GM18519 (cell line): ENCODE results near the gene AEBP1.

Experiments used
- ATAC-seq: cut with Tn5 transposase; IDR thresholded peaks from one replicate; pipeline ENCODE4 v1.9.1; 2021; ENCODE audit warnings: mild to moderate bottlenecking, moderate library complexity; ENCODE audit not compliant: unreplicated experiment, low FRiP score

AEBP1 gene

DNA sequence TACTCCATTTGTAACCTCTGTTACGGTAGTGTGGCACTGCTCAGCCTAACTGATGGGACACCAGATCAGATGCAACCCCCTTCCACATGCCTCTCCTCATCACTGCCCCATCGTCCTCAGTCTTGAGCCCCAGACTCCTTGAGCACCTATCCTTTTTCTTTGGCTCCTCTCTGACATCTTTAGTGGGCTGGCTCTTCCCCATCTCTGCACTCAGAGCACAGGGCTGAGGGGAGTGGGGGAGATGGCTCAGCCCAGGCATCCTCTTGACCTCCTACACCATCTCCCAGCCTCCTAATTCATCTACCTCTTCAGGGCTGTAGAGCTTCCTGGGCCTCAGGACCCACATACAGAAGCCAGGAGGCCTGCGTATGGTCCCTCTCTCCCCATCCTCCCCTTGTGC is 20.3 kb upstream of the AEBP1 start:
- ATAC-seq, result no peak

DNA sequence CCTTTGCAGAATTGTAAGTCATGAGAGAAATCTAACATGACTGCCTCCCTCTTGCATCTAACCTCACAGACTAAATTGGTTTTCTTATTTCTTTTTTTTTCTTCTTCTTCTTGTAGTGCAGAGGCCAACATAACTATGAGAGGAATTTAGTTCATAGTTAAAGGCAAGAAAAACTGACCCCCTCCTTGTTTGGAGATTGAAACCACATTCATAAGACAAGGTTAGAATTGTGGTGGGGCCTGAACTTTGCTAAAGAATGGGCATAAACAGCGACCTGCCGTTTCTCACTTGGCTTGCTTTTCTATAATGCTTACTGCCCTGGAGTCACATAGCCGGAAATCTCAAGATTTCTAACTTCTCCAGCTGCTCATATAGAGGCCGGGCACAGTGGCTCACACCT is 19.4 kb upstream of the AEBP1 start:
- no peak for ATAC-seq

DNA sequence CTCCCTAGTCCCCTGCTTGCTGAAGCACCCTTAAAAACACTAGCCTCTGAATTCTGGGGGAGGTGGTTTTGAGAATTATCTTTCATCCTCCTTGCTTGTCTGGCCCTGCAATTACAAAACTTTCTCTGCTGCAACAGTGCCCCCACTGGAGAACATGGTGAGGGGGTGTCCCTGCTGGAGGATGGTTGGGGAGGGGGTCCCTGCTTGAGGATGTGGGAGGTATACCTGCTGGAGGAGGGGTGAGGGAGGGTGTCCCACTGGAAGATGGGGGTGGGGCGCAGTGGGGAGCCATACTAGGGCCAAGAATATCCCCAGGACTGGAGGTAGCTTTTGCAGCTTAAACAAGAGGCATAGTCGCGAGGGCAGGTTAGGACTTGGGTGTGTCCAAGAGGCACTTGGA is 18.6 kb upstream of the AEBP1 start:
- ATAC-seq, result no peak

DNA sequence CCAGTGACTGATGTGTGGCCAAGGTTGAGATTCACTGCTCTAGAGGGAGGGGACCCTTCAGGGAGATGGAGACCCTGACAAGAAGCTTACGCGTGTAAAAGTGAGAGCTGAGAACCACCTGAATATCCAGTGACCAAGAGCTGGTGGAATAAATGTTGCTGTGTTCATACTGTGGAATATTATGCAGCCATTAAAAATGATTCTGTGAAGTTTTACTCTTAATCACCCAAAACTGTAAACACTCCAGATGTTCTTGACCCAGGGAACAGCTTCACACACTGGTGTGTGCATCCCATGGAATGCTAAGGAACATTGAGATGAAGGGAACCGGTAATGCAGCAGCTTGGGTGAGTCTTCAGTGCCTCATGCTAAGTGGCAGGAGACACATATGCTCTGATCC is 17.5 kb upstream of the AEBP1 start:
- no peak for ATAC-seq

DNA sequence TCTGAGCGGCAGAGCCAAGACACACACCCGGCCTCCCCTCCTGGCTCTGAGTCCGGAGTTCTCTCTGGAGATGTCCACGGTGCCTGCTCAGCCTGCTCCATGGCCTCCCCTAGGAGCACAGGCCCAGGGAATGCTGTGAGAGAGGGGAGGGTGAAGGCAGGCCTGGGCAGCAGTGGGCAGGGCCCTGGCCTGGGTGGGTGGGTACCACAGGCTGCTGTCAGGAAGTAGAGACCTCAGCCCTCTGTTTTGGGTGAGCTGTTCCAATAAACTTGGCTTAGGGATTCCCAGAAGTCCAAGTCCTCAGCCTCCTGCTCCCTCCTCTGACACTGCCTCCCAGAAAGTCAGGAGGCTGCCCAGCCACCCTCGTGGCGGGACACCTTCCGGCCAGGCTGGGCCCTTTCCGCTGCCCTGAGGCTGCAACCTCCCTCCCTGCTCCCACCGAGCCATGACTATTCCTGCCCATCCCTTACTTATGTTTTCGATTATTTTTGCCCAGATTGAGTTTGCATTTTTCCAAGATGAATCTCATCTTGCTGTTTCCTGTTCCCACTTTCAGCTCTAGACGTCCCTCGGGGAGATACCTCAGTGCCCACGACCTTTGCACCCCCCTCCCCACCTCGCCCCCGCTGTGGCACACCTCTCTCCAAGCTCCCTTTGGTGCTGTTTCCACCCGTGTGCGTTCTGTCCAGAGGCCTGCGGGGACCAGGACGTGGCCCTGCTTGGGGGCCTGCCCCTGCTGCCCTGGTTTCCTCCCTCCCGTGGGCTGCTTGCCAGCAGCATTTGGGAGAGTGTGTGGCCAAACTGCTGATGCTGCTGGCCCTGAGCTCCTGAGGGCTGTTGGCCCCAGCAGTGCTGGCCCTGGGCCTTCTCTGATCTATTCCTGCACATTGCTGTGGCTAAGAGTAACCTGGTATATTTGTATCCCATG is 16.0 kb upstream of the AEBP1 start:
- no peak for ATAC-seq

DNA sequence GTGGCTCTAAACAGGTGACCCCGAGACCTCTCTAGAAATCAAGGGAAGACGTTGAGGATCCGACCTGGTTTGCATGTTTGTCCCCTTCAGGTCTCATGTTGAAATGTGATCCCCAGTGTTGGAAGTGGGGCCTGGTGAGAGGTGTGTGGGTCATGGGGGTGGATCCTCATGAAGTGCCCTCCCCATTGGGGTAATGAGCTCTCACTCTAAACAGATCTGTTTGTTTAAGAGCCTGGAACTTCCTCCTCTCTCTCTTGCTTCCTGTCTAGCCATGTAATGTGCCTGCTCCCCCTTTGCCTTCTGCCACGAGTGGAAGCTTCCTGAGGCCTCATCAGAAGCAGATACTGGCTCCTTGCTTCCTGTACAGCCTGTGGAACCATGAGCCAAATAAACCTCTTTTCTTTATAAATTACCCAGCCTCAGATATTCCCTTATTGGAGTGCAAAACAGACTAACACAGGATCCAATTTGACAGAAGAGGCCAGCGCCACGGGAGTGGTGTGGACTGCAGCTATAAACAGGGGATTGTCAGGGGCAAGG is 11.0 kb upstream of the AEBP1 start:
- ATAC-seq, result no peak

DNA sequence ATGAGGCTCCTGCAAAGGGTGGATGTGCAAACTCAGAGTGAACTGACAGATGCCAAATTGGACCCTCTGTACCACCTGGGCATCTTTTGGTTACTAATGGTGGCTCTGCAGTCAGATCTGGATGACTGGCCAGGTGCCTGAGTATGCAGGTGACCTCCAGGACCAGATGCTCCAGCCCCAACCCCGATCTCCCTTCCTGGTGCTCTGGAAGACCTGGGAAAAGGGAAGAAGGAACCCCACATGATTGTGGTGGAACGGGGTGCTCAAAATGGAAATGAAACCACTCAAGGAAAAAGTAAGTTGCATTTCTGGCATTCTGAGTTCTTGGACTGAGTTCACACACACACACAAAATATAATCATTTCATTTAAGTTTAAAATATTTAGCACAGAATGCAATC is 9.8 kb upstream of the AEBP1 start:
- no peak for ATAC-seq

DNA sequence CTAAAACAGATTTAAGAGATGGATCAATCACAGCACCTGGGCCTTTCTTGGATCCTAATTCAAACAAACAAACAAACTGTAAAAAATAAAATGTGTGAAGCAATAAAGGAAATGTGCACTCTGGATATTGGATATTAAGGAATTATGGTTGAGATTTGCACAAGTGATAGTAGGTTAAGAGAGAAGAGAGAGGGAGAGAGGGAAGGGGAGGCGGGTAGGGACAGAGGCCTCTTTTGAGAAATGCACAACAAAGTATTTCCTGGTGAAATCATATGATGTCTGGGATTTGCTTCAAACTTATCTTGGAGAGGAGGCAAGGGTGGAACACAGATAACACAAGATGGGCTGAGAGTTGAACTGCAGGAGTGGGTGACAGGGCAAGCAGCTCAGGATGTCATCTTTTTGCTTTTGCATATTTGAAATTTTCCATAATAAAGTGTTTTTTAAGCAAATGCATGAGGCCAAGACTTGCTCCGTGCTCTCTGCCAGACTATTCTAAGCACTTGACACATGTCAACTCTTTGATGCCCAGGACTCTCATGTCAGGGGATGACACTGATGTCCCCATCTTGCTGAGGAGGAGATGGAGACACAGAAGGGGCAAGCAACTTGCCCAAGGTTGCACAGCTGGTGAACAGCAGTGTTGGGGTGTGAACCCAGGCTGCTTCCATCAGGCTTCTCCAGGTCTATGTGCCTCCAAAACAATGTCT is 9.1 kb upstream of the AEBP1 start:
- ATAC-seq, result no peak

DNA sequence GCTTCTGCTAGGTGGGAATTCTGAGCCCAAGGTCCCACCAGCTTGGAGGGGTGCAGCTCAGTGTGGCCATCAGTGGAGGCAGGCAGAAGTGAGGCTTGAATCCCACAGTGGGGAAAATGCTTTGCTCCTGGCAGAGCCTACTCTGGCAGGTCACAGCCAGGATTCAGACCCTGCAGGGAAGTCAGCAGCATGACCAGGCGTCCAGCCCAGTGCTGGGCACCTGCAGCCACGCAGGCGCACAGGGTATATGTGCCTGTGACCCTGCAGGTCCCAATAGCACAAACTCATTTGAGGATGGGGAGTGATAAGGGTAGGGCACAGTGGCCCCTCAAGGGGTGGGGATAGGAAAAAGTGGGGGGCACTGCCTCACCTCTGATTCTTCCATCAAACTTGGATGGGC is 8.4 kb upstream of the AEBP1 start:
- ATAC-seq, result no peak

DNA sequence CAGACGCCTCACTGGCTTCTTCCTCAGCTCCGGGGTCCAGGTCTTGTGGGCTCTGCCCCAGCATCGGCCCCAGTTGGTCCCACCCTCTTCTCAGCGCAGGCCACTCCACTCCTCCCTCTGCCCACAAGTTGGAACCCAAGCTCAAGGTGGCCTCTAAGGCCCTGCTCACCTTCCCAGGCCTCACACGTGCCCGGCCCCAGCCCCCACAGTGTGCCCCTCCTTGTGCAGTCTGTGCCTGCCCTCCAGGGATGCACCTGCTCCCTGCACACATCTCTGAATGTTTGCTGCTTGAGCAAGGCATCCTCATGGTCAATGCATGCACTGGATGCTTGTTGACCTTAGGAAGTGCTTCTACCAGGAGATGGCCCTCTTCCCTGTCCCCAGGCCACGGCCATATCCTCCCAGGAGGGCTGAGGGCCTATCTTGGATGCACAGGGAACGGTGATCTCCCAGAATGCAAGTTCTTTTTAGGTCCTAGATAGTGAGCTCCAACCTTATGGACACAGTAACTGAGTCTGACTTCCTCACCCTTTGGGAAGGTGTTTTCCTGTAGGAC is 7.7 kb upstream of the AEBP1 start:
- no peak for ATAC-seq

DNA sequence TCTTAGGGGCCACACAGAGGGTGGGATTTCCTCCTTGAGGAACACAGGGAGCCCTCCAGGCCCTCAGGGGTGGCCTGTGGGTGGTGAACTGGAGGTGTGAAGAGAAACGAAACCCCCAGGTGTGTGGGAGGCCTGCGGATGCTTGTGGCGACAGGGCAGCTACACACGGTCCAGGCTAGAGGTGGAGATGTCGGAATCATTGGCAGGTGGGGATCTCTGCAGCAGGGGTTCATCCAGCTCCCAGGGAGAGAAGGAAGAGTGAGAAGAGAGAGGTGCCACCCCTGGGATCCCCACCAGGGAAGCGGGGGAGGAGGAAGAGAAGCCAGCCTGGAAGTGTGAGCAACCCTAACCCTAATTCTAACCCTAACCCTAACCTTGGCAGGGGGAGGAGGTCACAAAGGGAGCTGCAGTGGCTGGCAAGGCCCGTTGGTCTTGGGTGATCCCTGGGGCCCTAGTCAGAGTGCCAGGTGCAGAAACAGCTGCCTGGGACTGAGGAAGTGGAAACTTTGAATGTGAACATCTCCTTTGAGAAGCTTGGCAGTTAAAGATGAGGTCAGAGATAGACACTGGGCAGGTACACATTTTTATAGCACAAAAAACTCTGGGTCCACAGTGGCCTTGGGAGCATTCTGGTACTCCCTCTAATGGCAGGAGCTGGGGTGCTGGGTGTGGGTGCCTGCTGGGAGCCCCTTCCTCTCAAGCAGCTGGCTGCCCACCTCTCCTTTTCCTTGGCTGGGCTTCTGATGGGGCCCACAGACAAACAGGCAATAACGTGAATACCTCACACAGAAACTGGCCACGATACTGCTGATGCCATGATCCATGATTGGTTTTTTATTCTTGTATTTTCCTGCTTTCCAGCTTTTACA is 6.8 kb upstream of the AEBP1 start:
- no peak for ATAC-seq

DNA sequence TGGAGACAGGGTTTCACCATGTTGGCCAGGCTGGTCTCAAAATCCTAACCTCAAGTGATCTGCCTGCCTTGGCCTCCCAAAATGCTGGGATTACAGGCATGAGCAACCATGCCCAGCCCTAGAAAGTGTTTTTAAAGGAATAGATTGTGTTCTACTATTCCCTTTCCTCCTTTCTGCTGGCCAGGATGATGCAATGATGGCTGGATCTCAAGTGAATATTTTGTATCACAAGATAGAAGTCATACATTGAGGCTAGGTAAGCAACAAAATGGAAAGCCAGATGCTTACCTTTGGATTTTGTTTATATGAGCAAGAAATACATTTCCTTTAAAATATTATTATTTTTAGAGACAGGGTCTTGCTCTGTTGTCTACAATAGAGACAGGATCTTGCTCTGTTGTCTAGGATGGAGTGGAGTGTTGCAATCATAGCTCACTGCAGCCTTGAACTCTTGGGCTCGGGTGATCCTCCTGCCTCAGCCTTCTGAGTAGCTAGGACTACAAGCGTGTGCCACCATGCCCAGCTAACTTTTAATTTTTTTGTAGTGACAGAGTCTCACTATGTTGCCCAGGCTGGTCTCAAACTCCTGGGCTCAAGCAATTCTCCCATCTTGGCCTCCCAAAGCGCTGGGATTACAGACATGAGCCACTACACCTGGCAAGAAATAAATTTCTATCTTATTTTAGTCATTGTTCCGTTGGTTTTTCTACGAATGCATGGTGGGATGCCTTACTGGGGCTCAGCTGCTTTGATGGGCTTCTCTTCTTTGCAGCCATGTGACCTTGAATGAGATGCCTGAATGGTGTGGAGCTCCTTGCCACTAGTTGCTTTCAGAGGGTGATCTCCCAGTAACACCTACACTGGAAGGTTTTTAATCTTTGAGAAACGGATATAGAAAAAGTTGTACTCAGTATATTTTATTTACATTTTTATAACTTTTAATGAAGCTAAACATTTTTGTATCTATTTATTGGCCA is 5.8 kb upstream of the AEBP1 start:
- ATAC-seq, result no peak

DNA sequence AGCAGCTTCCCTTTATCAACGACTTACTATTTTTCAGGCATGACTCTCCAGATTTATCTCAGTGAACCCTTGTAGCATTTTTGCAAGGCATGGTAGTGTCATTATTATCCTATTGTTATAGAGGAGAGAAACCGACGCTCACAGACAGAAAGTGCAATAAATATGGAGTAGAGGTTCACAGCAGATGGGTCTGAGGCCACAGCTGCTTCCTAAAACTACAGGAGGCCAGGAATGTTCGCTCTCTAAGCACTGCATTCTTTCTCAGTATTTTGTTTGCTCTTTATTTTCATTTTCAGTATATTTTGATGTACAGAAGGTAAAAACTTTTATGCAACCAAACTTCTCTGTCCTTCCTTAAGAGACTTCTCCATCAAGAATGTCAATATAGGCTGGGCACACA is 4.5 kb upstream of the AEBP1 start:
- ATAC-seq, result no peak

DNA sequence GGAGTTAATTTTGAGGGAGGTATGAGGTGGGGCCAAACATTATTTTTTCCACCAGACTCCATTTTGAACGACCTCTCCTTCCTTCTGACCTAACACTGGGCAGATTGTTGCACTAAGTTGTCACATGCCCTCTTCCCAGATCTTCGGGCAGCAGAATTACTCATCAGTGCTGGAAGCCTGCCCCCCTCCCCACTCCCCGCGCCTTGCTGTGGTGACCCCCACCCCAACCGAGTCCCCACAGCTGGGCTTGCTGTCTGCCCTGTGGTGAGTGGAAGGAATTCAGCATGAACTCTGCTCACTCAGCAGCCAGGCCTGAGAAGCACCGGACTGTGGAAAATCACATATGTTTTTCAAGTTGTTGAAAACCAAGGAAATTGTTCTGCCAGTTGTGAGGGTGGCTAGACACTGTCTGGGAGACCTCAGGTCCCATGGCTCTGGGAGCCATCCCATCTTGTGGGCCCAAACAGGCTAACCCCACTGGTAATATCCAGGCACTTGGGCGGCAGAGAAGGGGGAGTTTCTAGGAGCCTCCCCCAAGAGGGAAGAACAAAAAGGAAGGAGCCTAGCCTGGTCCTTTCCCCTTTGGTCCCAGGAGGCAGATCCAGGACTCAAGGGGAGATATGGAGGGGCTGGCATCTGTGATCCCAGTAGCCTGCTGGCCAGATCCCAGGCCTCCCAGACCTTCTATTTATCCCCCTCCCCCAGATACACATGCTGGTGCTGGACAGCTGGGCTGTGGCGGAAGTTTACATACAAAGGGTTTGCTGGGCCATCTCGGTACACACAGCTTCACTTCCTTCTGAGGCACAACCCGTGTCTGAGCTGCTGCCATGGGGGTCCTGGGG is 3.5 kb upstream of the AEBP1 start:
- ATAC-seq, result no peak

DNA sequence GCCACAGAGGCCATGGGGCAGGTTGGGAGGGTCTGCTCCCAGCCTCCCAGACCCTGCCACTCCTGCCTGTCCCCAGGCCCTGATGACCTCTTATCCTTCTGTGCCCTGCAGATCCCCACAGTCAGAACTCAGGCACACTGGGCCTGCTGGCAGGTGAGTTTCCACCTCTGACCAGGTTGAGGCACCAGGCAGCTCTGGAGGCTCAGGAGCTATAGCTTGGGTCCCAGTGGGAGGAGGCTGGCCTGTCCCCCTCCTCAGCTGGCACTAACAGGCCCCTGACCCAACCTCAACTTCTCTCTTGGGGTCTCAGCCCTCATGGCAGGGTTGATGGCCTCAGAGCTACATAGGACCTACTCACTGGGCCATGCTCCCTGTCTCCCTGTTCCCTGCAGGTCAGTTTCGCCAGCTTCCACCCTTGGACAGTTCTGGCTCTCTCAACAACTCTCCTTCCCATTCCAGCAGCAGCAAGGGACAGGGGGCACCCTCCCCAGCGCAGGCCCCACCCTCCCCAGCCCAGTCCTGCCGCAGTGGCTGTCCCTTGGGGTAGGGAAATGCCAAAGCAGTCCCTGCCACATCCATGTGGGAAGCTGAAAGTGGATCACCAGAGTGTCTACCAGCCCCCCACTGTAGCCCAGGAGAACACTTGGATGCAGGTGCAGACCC is 2.7 kb upstream of the AEBP1 start:
- ATAC-seq, result no peak

DNA sequence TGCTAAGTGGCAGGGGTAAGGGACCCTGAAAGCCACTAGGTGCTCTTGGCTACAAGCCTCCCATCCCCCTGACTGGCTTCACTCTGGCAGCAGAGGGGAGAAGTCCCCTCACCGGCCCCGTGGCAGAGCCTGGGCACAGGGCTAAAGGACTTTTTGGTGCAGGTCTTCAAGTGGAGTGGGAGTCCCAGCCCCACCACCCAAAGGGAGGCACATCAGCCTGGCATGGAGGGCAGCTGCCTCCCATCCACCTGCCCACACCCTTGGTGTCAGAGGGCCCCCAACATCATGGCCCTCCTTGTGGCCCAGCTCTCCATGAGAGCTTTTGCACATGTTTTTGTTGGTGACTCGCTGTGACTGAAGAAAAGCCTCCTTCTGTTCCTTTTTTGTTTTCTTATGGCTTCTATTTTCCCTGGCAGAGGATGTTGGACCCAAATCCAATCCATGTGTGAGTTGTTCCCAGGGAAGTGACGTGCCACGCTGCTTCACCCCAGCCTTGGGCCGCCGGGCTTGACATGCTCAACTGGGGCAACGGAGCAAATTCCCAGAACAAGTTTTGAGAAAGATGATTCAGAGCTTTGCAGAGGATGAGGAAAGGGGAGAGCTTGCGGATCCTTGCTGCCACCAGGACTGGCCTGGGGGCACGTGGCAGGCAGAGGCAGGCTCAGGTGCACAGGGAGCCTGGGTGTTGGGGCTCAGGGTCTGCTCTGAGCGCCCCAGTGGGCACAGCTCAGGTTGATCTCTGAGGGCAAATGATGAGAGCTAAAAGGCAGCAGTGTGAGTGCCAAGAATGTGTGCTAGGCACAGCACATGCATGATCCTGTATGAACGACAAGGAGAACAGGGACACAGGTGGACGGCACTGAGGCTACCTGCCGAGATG is 1.9 kb upstream of the AEBP1 start:
- ATAC-seq, result no peak
